Measurements from ENCODE around the gene CIPC.

The CIPC gene

GRCh38 chr14:77097700-77098528 is at the start of gene CIPC:
Gene CIPC, plus strand, starts transcription at chr14:77098258. Its CDS starts 7,451 bp downstream, at chr14:77105709.
- DNase-seq = peak; percentile 93 to 100 (median 99)

GRCh38 chr14:77051116-77051515 is 46.9 kb upstream of the CIPC start:
- DNase-seq = peak in 29 of 56 donors; percentile 8 to 66 (median 32)

DNA sequence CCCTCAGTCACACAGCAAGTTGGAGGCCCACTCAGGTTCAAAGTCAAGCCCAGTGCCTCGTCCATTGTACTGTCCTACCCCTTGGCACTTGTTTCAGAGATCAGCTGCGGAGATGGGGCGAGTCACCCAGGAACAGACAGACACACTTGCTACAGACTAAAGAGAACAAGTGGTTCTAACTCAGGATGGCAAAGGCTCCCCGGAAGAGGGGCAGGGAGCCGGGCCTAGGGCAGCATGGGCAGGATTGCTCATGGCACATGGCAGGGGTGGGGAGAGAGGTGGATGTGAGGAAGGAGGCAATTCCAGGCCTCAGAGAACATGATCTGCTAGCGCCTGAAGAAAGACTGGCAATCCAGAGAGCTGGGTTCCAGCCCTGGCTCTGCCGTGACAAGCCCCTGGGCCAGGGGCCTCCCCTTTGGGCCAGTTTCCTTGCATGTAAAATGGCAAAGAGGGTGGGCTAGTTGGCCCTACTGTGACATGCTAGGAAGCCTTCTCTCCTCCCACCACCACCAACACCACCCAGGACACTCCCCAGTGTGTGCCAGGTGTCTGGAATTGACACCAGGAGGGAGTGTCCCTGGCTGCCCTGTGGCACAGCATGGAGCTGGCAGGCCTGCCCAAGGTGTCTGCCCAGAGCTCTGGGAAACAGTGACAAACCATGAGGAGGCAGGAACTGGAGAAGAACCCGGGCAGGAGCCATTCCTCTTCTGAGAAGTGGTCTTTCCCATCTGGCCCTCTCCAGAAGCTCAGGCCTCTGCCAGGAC is 45.6 kb upstream of the CIPC start:
- DNase-seq = no peak

DNA sequence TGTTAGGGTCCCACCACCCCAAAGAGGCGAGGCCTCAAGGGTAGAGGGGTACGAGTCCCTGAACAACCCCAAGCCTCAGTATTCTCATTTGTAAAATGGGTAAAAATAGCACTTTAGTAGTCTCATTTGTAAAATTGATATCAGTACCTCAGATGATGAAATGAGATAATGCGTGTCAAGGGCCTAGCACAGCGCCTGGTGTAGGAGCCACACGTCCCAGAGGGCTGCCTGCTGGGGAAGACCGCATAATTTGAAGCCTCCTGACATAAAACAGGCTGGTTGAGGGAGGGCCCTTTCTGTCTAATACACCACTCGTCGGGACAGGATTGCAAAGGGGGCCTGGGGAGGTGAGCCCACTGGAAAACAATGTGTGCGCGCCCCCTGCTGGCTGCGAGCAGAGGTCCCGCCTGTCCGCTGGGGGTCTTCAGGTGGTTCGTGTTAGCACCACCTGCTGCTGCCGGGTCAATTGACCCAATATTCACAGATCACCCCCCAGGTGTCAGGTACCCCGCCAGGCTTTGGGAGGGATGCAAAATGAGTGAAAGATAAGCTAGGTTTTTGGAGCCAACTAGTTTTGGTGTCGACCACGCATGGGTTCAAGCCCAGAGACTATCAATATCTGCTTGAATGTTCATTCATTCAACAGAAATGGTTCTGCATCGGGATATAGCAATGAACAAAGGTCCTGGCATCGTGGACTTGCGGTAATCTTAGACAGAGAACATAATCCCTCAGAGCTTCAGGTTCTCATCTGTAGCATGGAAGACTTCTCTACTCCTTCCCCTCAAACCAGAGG is 44.8 kb upstream of the CIPC start:
- peak in 40 of 56 donors; percentile 10 to 78 (median 44) for DNase-seq

GRCh38 chr14:77055306-77055705 is 42.8 kb upstream of the CIPC start:
- peak in 15 of 56 donors; percentile 11 to 56 (median 33) for DNase-seq

- no peak for DNase-seq
These were observed 42.1 kb upstream of the CIPC start for GRCh38 chr14:77055981-77056380.

DNA sequence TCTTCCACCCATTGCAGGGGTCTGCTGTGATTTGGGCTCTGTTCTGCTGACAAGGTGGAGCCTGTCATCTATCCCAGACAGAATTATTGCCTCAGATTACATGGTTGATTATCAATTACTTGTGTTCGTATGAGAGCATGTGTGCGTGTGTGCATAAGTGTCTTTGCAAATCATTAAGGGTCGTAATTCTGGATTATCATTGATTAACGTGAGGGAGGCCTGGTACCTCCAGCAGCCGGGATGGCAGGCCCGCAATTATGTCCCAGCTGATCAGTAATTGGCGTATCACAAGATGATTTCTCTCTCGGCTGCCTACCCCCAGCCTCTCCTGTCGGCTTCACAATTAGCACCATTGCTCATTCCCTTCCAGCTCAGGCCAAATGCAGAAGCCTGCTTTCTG is 39.9 kb upstream of the CIPC start:
- DNase-seq = no peak

DNA sequence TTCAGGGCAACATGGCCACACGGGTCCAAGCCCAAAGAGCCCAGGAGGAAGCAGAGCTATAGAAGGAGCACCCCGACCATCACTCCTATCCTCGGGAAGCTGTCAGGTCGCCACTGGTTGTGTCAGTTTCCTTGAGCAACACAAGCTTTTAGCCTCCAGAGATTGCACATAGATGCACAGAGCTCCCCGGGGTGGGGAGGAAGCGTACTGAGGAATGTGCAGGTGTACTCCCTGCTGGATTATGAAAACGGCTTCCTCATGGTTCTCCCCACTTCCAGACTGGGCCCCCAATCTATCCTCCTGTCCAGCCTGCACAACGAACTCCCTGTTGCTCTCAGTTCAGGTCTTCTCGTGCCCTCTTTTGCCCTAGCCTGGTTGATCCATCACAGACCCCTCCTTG is 39.3 kb upstream of the CIPC start:
- peak in 1 of 56 donors; percentile 31 for DNase-seq

GRCh38 chr14:77059276-77059915 is 38.7 kb upstream of the CIPC start:
- peak; percentile 18 to 91 (median 75) for DNase-seq

GRCh38 chr14:77061630-77062257 is 36.3 kb upstream of the CIPC start:
- no peak for DNase-seq

DNA sequence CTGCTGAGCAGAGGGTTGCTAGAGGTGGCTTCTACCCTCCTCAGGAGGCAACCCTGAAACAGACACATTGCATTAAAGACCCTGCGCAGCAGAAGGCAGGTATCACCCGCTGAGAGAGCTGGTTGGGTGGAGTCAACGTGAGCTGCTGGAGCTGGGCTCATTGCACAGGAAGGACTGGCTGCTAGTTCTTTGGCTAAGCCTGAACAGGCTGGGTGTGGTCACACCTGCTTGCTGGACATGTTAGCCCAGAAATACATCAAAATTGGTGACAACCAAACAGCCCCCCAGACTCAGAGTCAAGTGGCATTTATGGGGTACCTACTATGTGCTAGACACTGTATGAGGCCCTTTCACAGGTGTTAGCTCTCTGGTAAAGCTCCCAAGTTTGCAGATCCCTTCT is 35.8 kb upstream of the CIPC start:
- no peak for DNase-seq

- DNase-seq = peak in 5 of 56 donors; percentile 10 to 50 (median 15)
These were observed 34.4 kb upstream of the CIPC start for GRCh38 chr14:77063571-77064171.

GRCh38 chr14:77064521-77065178 is 33.4 kb upstream of the CIPC start:
- peak in 4 of 56 donors; percentile 13 to 26 (median 13) for DNase-seq

- no peak for DNase-seq
These were observed 32.0 kb upstream of the CIPC start for GRCh38 chr14:77065851-77066577.

DNA sequence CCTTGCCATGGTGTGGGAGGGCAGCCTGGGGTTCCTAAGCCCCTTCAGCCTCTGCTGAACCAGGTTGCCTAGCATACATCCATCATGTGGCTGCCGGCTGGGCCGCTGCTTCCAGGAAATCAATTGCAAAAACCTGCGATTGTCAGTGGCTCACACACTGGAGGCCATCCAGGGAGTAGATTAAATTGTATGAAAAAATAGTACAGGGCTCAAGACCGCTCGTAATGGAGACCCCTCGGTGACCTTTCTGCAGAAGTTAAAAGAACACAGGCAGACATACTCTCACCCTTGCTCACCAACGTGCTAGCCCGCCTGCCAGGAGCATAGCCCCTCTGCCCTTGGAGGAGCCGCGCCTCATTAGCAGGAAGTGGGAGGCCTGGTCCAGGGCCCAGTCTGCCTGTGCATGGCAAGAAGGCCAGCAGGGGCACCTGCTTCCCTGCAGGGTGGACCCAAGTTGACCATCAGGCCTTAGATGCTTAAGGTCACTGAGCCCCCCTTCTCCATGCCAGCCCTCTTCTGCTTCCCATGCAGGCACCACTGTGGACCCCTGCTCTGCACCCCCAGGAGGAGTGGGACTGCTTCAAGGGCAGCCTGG is 31.4 kb upstream of the CIPC start:
- DNase-seq = no peak

DNA sequence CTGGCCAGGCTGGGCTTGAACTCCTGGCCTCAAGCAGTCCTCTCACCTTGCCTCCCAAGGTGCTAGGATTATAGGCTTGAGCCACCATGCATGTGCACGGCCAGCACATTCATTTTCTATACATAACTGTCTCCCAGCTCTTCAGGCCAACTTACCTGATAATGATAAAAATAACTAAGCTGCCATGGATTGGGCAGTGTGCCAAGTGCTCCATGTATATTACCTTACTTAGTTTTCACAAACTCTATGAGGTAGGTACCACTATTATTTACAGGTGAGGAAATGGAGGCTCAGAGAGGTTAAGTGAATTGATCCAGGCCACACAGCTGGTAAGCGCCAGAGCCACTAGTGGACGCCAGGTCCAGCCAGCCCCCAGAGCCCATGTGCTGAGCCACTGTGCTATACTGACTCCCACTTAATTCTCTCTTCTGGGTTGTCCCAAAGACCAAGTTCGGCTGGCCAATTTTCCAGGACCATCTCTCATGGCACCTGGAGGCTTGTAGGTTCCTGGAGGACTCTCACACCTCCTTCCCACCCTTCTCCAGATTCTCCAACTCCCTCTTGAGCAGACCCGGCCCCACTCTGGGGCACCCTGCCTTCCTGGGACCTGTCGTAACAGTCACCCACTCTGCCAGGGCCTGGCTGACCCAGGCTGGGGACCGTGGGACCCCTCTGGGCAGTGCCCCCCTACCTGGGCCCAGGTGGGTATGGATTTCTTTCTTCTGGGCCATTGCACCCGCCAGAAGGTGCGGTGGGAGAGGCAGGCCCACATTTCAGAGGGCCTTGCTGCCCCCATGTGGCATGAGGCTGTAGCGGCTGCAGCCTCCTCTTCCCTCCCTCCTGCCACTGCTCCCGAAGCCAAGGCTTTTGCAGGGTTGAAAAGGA is 30.2 kb upstream of the CIPC start:
- peak in 51 of 56 donors; percentile 16 to 84 (median 55) for DNase-seq

GRCh38 chr14:77068517-77069200 is 29.4 kb upstream of the CIPC start:
- no peak for DNase-seq

All from nucleus accumbens (tissue), 56 donors.